ENCODE measurements around the gene FN3KRP. TPM values are rescaled to one million over a fixed set of nuclear protein-coding genes. Genes with fewer than 3 reads are reported as not detected.
"Not testable (repeated sequence)": the region's sequence is repeated elsewhere in the genome, so short reads cannot be mapped to it uniquely, and the experiment has no call there.

FN3KRP gene
- total RNA-seq, 1 donor from 2014 or later: 5.3 TPM

DNA sequence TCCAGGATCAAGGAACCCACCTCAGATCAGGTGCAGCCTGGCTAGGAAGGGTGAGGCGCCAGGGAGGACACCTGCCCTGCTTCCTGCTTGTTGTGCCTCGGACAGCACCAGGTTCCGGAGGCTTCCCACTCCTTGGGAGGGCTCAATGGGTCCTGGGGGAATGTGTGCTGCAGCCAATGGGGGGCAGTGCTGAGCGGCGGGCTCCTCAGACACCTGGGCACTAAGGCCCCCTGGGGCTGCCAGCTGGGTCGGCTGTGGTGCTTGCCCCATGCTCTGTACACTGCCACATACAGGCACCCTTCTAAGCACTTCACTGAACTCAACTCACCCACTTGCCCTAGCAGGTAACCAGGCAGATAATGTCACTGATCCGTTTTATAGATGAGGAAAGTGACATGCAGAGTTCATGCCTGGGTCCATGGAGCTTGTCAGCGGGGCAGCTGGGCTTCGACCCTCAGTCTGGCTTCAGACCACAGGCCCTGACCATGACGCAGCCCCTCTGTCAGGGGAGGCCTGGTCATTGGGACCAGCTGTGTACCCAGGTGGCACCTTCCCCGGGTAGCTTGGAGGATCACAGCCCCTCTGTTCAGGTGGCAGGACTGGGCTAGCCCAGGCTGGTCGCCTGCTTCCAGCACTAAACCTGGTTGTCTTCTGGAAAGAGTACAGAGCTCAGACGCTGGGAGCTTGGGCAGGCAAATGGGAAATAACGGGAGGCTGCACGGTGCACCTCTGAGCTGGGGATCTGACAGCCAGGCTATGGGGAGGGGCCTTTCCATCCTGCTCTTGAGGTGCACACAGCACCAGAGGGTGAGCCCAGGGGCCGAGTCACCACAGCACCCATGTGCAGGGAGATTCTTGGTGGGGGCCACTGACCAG is 27.1 kb downstream of the FN3KRP start:
- no peak for DNase-seq (ENCODE audit: low spot score)

DNA sequence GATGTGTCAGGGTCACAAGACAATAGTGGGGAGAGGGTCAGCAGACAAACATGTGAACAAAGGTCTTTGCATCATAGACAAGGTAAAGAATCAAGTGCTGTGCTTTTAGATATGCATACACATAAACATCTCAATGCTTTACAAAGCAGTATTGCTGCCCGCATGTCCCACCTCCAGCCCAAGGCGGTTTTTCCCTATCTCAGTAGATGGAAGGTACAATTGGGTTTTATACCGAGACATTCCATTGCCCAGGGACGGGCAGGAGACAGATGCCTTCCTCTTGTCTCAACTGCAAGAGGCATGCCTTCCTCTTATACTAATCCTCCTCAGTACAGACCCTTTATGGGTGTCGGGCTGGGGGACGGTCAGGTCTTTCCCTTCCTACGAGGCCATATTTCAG is 28.2 kb downstream of the FN3KRP start:
- DNase-seq (ENCODE audit: low spot score): not testable (repeated sequence)

DNA sequence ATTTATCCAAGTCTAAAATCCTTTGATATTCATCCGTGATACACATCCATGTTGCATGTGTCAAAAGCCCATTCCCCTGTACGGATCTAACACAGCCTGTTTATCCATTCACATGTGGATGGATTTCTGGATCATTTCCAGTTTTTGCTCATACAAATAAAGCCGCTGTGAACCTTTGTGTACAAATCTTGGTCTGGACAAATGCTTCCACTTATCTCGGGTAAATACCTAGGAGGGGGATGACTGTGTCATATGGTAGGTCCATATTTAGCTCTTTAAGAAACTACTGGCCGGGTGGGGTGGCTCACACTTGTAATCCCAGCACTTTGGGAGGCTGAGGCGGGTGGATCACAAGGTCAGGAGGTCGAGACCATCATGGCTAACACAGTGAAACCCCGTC is 29.0 kb downstream of the FN3KRP start:
- no peak for DNase-seq (ENCODE audit: low spot score)

DNA sequence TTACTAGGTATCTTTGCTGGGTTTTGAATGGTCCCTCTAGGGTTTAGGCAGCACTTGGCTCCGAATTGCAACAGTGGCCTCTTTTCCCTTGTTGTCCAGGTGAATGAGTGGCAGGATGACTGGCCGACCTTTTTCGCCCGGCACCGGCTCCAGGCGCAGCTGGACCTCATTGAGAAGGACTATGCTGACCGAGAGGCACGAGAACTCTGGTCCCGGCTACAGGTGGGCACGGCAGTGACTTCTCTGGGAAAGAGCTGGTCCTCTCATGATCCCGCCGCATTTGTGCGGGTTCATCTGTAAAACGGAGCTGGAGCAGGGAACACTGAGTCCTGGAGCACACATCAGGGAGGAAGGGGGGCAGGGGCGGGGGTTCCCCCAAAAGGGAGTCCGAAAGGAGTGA is 32.2 kb downstream of the FN3KRP start:
- DNase-seq (ENCODE audit: low spot score): no peak

DNA sequence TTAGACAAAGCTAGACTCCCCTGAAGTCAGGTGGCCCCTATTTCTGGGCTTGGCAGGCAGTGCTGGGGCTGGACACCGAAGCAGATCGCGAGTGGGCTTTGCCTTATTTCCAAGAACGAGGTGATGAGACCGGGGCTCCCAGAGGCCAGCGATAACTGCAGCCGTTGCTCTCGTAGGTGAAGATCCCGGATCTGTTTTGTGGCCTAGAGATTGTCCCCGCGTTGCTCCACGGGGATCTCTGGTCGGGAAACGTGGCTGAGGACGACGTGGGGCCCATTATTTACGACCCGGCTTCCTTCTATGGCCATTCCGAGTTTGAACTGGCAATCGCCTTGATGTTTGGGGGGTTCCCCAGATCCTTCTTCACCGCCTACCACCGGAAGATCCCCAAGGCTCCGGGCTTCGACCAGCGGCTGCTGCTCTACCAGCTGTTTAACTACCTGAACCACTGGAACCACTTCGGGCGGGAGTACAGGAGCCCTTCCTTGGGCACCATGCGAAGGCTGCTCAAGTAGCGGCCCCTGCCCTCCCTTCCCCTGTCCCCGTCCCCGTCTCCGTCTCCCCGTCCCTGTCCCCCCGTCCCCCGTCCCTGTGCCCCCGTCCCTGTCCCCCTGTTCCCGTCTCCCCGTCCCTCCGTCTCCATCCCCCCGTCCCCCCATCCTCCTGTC is 33.9 kb downstream of the FN3KRP start:
- DNase-seq (ENCODE audit: low spot score): no peak

DNA sequence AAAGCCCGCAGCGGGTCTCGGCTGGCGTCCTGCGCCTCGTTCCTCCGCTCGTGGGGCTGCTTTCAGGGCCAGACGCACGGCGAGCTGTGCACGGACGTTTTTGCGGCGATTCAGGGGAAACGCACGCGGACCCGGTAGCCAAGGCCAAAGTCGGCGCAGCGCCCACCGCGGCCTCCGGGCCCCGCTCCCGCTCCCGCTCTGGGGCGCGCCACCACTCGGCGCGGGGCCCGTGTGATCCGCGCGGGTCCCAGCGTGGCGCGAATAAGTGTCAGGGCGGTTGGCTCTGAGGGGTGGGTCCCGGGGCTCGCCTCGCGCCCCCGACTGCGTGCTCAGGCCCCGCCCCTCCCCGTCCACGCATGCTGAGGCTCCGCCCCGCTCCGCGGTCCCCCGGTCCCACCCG is 34.7 kb downstream of the FN3KRP start:
- no peak for DNase-seq (ENCODE audit: low spot score)

DNA sequence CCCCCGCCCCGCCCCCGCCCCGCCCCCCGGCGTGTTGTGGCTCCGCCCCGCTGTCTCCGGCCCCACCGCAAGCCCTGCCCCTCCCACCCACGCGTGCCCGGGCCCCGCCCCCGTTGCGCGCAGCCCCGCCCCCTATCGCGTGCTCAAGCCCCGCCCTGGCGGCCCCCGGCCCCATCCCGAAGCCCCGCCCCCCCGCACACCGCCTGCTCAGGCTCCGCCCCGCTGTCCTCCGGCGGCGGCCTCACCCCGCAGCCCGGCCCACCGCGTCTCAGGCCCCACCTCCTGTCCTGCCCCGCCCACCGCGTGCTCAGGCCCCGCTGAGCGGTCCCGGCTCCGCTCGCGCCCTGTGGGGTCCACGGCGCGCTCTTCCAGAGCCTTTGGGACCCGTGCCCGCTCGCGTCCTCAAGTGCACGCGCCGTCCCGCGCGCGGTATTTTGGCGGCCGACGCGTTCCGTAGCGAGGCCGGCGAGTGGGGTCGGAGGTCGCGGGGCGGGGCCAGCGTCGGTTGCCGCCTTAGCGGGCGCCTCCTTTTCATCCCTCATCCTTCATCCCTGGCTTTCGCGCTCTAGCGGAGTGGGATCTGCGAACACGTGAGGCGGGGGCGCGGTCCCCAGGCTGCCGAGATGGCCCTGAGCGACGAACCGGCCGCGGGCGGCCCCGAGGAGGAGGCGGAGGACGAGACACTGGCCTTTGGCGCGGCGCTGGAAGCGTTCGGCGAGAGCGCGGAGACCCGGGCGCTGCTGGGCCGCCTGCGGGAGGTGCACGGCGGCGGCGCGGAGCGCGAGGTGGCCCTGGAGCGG is 35.3 kb downstream of the FN3KRP start, which contains the start of gene TBCD:
Gene TBCD (plus strand): TSS at position 495 of the 800 bp plus-strand sequence. CDS start 129 bp downstream, at position 624.
- DNase-seq (ENCODE audit: low spot score): peak; percentile 89

DNA sequence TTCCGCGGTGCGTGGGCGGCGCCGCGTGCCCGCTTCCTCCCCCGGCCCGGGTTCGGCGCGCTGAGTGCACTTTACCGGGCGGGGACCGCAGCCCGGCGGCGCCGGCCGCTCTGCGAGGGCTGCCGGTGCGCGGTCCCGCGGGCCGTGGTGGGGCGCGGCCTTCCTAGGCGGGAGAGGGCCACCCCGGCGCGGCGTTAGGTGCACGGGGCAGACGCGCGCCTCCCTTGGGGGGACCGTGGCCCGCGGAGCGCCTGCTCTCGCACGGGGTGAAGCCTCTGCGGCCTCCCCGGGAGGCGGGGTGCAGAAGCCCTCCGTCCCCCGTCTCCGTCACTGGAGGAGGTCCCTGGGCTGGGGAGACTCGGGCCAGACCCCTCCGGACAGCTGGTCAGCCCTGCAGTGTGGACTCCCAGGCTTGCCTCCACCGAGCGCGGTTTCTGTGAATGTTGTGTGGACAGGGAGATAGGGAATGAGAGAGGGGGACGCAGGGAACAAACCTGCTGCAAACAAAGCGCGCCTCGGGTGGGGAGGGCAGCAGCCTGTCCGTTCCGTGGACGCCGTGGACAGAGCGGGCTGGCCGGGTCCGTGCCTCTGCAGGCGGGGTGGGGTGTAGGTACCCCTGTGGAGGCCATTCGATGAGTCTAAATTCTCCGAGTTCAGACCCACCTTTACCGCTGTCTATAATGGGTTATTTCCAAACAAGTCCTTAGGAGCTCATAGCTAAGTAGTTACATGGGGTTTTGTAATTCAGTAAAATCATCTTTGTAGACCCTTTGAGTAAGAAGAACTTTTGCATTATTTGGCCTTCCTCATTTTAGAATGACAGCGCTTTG is 36.1 kb downstream of the FN3KRP start:
- peak; percentile 13 for DNase-seq (ENCODE audit: low spot score)

DNA sequence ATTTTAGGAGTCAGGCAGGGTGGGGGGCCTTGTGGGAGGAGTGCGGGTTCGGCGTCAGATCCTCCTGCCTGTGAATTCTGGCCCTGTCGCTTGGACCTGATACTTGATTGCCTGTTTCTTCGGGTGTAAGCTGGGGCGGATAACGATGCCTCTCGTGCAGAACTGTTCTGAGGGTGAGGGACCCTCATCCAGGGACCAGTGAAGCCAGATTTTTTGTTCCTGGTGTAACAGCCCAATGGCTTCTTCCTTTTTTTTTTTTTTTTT is 36.6 kb downstream of the FN3KRP start:
- no peak for DNase-seq (ENCODE audit: low spot score)

DNA sequence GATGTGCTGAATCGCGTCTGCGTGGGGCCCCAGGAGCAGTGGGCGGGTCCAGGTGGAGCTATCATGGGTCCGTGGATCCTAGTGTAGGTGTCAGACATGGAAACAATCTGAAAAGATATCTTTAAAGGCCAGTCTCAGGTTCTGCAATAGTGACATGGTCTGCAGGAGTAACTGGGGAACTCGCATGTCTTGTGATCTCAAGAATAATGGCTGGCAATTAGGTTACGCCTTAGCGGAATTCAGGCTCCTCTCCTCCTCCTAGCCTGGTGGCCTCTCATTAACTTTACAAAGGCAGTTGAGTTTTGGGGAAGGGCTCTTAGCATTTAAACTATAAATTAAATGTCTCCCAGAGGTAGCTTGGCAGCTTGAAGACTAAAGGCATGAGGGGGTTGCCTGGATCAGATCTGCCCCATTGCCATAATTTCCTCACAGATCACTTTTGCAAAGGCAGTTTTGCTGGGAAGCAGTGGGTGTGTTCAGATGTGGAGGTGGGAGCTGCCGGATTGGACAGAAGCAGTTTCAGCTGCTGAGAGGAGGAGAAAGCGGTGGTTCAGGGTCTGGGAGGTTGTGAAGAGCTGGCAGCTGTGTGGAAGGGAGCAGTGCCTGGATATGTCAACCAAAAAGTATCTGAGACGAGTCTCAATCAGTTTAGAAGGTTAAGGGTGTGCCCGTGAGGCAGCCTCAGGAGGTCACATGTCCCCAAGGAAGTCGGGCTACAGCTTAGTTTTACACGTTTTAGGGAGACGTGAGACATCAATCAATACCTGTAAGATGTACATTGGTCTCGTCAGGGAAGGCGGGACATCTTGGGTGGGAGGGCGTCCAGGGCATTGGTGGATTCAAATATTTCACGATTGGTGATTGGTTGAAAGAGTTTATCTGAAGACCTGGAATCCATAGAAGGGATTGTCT is 38.0 kb downstream of the FN3KRP start:
- DNase-seq (ENCODE audit: low spot score): peak; percentile 57

DNA sequence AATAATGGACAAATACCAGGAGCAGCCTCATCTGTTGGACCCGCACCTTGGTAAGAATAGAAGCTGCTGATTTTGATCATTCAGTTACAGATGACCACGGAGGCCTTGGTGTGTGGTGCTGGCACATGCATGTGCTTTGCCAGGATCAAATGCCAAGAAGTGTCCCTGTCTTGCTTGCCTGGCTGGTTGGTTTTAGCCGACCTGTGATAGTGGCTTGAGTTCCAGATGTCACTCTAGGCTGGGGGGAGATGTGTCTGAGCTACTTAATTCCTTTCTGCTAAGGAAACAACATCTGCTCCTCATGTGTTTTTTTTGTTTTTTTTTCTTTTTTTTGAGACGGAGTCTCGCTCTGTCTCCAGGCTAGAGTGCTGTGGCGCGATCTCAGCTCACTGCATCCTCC is 39.7 kb downstream of the FN3KRP start:
- DNase-seq (ENCODE audit: low spot score): no peak

DNA sequence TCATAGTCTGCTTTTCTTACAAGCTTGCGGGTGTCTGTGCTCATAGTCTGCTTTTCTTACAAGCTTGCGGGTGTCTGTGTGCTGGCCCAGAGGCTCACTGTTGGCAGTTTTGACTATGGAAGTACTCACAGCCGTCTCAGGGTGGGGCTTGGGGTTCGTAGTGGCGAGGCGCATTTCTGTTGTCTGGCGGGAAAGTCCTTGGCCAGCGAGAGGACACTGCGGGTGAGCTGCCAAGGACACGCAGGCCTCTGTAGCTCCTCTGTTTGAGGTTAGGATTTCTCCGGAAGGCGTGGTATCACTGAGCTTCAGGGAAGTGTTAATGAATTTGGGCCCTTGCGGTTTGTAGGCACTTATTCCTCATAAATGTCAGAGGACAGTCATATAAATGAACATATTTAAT is 48.9 kb downstream of the FN3KRP start:
- DNase-seq (ENCODE audit: low spot score): no peak

DNA sequence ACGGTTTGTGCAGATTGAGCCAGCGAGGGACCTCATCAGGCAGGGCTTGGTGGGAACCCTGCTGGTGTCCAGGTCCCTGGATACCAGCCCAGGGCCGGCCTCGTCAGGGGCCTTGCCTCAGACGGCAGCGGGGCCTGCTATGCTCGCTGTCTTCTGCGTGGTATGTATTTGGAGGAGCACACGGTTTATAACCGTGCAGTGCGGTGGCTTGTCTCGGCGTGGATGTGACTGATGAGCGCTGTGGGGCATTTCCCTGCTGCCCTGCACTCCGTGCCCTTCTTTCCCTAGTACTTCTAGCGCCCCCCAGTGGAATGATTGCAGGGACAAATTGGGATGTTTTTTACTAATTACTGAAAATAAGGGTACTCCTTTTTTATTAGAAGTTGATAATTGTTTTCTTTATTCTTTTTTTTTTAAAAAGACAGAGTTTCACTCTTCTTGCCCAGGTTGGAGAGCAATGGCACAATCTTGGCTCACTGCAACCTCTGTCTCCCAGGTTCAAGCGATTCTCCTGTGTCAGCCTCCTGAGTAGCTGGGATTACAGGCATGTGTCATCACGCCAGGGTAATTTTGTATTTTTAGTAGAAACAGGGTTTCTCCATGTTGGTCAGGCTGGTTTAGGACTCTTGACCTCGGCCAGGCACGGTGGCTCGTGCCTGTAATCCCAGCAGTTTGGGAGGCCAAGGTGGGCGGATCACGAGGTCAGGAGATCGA is 50.7 kb downstream of the FN3KRP start:
- DNase-seq (ENCODE audit: low spot score): peak; percentile 28

DNA sequence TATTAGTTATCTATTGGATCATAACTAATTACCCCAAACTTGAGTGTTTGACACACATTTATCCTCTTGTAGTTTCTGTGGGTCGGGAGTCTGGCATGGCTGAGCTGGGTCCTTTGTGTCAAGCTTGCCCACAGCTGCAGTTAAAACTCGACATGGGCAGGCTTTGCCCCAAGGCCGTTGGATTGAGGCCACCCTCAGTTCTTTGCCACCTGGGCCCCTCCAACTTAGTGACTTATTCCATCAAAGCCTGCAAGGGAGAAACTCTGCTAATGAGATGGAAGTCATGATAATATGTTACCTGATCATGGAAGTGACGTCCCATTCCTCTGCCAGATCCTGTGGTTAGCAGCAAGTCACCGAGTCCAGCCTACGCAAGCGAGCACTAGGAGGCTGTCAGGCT is 52.5 kb downstream of the FN3KRP start:
- DNase-seq (ENCODE audit: low spot score): no peak

DNA sequence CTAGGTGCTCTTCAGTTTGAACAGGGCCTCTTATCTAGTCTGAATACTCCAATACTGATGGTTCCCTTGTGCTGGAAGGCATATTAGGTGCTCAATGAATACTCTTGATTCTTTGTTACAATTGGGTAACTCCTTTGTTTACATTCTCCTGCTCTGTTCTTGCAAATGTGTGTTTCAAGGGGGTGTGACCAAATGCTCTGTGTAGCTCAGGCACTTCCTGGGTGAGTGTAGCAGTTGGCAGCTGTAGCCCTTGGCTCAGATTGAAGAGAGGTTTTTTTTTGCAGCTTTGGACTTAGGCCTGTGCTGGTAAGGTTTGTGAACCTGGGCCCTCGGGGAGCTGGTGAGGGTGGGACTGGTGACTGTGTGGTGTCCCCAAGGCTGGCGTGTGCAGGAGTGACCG is 55.5 kb downstream of the FN3KRP start:
- no peak for DNase-seq (ENCODE audit: low spot score)

DNA sequence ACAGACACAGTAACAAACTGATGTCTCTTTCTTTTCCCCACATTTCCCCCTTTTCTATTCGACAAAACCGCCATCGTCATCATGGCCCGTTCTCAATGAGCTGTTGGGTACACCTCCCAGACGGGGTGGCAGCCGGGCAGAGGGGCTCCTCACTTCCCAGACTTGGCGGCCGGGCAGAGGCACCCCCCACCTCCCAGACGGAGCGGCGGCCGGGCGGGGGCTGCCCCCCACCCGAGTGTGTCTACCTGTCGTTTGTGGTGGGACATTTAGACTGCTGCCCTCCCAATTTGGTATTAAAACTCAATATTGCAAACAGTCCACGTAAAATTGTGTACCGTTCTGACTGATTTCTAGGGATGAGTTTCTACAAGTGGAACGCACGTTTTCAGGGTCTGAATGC is 58.0 kb downstream of the FN3KRP start:
- DNase-seq (ENCODE audit: low spot score): not testable (repeated sequence)

DNA sequence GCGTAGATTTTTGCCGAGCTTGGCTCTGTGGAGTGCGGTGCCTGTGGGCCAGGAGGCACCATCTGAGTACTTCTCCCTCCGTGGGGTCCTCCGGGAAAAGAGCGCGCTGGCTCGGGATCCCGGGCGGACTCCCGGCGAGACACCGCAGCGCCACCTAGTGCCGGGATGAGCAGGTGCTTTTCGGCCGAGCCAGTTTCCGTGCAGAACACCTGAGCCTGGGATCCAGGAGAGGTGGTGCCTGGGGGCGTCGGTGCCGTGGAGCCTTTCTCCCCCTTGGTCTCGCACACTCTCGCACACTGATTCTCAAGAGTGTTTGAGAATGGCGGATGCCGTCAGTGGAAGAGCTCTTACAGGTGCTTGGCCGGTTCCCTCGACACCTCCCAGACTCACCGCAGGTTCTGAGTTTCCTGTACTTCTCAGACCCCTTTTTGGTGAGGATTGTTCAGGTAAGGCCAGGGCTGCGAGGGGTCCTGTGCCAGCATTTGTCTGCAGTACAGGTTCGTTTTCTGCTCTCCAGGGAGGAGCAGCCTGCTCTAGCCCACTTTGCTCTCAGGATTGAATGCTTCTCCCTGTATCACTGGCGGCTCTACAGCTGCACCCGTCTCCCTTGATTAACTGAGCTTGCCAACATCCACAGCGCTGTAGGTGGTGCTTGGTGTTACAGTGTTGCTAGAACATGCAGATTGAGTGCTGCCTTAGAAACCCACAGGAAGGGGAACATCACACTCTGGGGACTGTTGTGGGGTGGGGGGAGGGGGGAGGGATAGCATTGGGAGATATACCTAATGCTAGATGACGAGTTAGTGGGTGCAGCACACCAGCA is 58.7 kb downstream of the FN3KRP start:
- peak; percentile 30 for DNase-seq (ENCODE audit: low spot score)

DNA sequence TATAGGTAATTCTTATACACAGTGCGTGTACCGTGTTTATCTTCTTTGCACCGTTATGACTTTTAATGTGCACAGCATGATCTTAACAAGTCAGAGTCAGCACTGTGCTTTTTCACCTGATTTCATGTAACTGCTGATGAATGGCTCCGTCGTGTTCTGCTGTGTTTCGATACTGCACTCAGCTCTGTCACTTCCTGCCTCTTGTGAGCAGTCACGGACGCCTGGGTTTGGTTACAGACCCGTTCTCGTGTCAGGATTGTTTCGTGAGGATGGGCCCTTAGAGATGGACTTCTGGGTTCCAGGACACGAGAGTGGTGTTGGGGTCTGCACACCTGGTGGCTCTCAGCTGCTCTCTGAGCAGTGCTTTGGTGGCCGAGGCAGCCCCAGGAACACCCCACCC is 59.9 kb downstream of the FN3KRP start:
- DNase-seq (ENCODE audit: low spot score): no peak
